Memory B cell (primary cell): ENCODE measurements around the gene ZBTB37.
"Not testable (repeated sequence)": the region's sequence is repeated elsewhere in the genome, so short reads cannot be mapped to it uniquely, and the experiment has no call there.

ENCODE experiments used
- ATAC-seq: fragments of 150-1000 bp; cut with Tn5 transposase; 2 replicates; pipeline ENCODE4 v1.10.0; 2021; ENCODE audit warnings: low read depth, mild to moderate bottlenecking, moderate library complexity
- DNase-seq, 2 donors: peaks; one replicate each; pipeline ENCODE4 v3.0.0; 2022; ENCODE audit warnings: low spot score in 2 of 2
- H3K27ac Mint-ChIP-seq: one replicate; pipeline ENCODE4 v1.8.0; 2022; ENCODE audit warnings: mild to moderate bottlenecking, moderate library complexity, mixed read lengths
- H3K27me3 Mint-ChIP-seq: one replicate; pipeline ENCODE4 v1.8.0; 2022; ENCODE audit warnings: mixed read lengths
- H3K36me3 Mint-ChIP-seq: one replicate; pipeline ENCODE4 v1.8.0; 2022; ENCODE audit warnings: mild to moderate bottlenecking, mixed read lengths
- H3K4me1 Mint-ChIP-seq: one replicate; pipeline ENCODE4 v1.8.0; 2022; ENCODE audit warnings: mixed read lengths
- H3K4me3 Mint-ChIP-seq: one replicate; pipeline ENCODE4 v1.8.0; 2022; ENCODE audit warnings: mild to moderate bottlenecking, moderate library complexity, mixed read lengths
- H3K9me3 Mint-ChIP-seq: one replicate; pipeline ENCODE4 v1.8.0; 2022; ENCODE audit warnings: mixed read lengths

The ZBTB37 gene, protein sequence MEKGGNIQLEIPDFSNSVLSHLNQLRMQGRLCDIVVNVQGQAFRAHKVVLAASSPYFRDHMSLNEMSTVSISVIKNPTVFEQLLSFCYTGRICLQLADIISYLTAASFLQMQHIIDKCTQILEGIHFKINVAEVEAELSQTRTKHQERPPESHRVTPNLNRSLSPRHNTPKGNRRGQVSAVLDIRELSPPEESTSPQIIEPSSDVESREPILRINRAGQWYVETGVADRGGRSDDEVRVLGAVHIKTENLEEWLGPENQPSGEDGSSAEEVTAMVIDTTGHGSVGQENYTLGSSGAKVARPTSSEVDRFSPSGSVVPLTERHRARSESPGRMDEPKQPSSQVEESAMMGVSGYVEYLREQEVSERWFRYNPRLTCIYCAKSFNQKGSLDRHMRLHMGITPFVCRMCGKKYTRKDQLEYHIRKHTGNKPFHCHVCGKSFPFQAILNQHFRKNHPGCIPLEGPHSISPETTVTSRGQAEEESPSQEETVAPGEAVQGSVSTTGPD

GRCh38 chr1:173868266-173869020 is at the start of gene ZBTB37:
Gene ZBTB37 (plus strand): TSS chr1:173868380. CDS start chr1:173870226, 1,846 bp downstream.
- Mint-ChIP-seq H3K27me3 (no peaks in the 10 kb centered on the region), H3K27ac (peak within 1 kb of the TSS; percentile 92), H3K4me3 (peak within 1 kb of the TSS; percentile 93), H3K36me3 (peaks cover 41% of the 10 kb centered on the region), H3K9me3 (no peaks in the 10 kb centered on the region), H3K4me1 (peaks cover 47% of the 10 kb centered on the region)
- peak; percentile 75 for DNase-seq
- ATAC-seq, result peak; percentile 52

DNA sequence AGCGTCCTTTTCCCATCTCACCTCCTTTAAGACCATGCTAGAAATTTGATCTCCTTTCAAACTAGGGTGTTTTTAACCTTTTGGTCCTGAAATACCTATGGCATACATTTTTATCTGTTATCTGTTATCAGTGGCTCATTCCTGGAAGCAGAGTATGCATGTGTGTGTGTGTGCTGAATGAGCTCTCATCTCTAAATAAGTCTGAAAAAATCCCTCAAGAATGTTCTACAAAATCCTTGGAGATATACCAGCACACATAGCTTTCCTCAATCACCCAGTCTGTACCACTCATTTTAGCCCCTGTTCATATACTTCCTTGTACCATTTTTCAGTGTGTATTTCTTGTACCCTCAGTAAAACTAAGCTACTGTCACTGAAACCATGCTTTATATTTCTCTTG is 49.7 kb upstream of the ZBTB37 start:
- peaks cover 21% of the 10 kb centered on the region for H3K4me1 Mint-ChIP-seq
- peak overlapping the region; percentile 51 for H3K27ac Mint-ChIP-seq
- H3K27me3 Mint-ChIP-seq, result no peaks in the 10 kb centered on the region
- H3K4me3 Mint-ChIP-seq, result no peak overlapping the region
- no peak for DNase-seq
- H3K36me3 Mint-ChIP-seq, result peaks cover 12% of the 10 kb centered on the region
- no peaks in the 10 kb centered on the region for H3K9me3 Mint-ChIP-seq
- no peak for ATAC-seq

GRCh38 chr1:173821680-173822079 is 46.5 kb upstream of the ZBTB37 start:
- no peaks in the 10 kb centered on the region for H3K9me3 Mint-ChIP-seq
- no peak for DNase-seq
- peaks cover 18% of the 10 kb centered on the region for H3K4me1 Mint-ChIP-seq
- H3K36me3 Mint-ChIP-seq, result peaks cover 7% of the 10 kb centered on the region
- H3K4me3 Mint-ChIP-seq, result peak overlapping the region; percentile 11
- ATAC-seq, result no peak
- H3K27ac Mint-ChIP-seq, result no peak overlapping the region
- H3K27me3 Mint-ChIP-seq, result no peaks in the 10 kb centered on the region

DNA sequence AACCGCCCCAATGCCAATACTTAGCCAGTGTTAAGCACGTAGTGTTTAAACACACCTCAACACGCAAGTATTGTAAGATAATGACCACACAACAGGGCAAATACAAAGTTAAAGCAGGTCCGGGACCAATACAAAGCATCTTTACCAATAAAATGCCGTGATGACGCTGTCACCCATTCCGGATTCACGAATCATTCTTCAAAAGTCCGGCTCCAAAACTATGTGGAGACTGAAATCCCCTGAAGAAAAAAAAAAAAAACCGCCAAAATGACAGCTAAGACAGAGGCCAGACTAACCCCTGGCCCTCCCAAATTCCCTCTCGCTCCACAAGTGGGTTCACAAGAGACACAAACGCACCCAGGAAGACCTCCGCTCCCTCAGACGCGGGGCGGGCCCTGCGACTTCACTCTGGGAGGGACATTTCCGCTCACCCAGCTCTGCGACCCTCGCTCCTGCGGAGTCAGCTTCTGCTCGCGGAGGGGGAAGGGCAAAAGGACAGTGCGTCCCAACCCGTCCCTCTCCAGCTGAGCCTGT is 44.3 kb upstream of the ZBTB37 start:
- DNase-seq (no peak), ATAC-seq (no peak)
- Mint-ChIP-seq H3K4me3 (peak overlapping the region; percentile 96), H3K9me3 (no peaks in the 10 kb centered on the region), H3K4me1 (peaks cover 14% of the 10 kb centered on the region), H3K27ac (peak overlapping the region; percentile 95), H3K36me3 (no peaks in the 10 kb centered on the region), H3K27me3 (no peaks in the 10 kb centered on the region)

DNA sequence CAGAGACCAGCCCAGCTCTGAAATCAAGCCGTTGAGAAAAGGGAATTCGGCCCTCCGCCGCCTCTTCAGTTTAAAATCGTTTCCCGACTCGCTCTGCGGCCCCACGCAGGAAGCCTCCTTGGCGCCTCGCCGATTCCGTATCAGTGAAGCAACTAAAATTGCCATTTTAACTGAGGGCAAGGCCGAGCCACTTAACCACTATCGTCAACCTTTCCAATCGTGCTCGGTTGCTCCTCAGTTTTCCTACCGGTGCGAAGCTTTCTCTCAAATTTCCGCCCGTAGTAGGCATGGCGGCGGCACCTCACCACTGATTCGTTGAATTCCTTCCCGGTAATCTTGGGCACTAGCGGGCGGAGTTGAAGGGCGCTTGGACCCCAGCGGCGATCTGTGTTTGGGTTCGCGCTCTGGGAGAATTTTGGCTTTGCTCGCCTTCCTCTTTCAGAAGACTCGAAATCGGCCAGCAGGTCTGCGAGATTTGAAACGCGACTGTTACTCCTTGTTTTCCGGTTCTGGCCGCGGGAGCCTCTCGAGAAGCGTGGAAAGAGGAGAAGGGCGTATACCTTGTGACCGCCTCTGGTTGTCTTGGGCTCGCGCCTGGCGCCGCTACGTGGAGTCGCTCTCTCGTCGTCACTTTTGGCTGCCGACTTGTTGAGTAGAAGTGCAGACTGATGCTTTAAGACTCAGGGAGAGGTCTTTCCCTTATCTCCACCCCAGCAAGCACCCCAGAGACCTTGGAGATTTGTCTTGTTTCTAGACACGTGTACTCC is 43.7 kb upstream of the ZBTB37 start, which contains the start of the genes CENPL and DARS2:
Gene CENPL, minus strand, starts transcription at position 569 of the 767 bp plus-strand sequence. CDS start 13,584 bp downstream, outside the sequence.
Gene DARS2, plus strand, starts transcription at position 359 of the 767 bp plus-strand sequence. CDS start 557 bp downstream, outside the sequence.
- peak; percentile 74 to 80 for DNase-seq
- peaks cover 14% of the 10 kb centered on the region for H3K4me1 Mint-ChIP-seq
- peaks cover 3% of the 10 kb centered on the region for H3K36me3 Mint-ChIP-seq
- ATAC-seq, result peak; percentile 85
- H3K4me3 Mint-ChIP-seq, result peak within 1 kb of the TSS; percentile 96
- H3K27me3 Mint-ChIP-seq, result no peaks in the 10 kb centered on the region
- no peaks in the 10 kb centered on the region for H3K9me3 Mint-ChIP-seq
- peak within 1 kb of the TSS; percentile 95 for H3K27ac Mint-ChIP-seq

- DNase-seq, result no peak
- ATAC-seq, result no peak
- H3K4me3 Mint-ChIP-seq, result no peak overlapping the region
- H3K36me3 Mint-ChIP-seq, result peaks cover 7% of the 10 kb centered on the region
- H3K4me1 Mint-ChIP-seq, result peaks cover 14% of the 10 kb centered on the region
- H3K9me3 Mint-ChIP-seq, result no peaks in the 10 kb centered on the region
- no peak overlapping the region for H3K27ac Mint-ChIP-seq
- H3K27me3 Mint-ChIP-seq, result no peaks in the 10 kb centered on the region
Measured at GRCh38 chr1:173827611-173828010, 40.6 kb upstream of the ZBTB37 start.

- Mint-ChIP-seq H3K36me3 (peaks cover 18% of the 10 kb centered on the region), H3K27ac (no peak overlapping the region), H3K4me1 (no peaks in the 10 kb centered on the region)
Measured at GRCh38 chr1:173832748-173833147, 35.4 kb upstream of the ZBTB37 start.

GRCh38 chr1:173852105-173852504 is 16.1 kb upstream of the ZBTB37 start:
- Mint-ChIP-seq H3K27ac (no peak overlapping the region), H3K4me1 (no peaks in the 10 kb centered on the region), H3K4me3 (no peak overlapping the region), H3K36me3 (peaks cover 21% of the 10 kb centered on the region), H3K27me3 (no peaks in the 10 kb centered on the region), H3K9me3 (no peaks in the 10 kb centered on the region)
- DNase-seq (no peak), ATAC-seq (no peak)

More at GRCh38 chr1:173832748-173833147, 35.4 kb upstream of the ZBTB37 start:
- DNase-seq (no peak), ATAC-seq (no peak)
- no peak overlapping the region for H3K4me3 Mint-ChIP-seq
- no peaks in the 10 kb centered on the region for H3K9me3 Mint-ChIP-seq
- H3K27me3 Mint-ChIP-seq, result no peaks in the 10 kb centered on the region

DNA sequence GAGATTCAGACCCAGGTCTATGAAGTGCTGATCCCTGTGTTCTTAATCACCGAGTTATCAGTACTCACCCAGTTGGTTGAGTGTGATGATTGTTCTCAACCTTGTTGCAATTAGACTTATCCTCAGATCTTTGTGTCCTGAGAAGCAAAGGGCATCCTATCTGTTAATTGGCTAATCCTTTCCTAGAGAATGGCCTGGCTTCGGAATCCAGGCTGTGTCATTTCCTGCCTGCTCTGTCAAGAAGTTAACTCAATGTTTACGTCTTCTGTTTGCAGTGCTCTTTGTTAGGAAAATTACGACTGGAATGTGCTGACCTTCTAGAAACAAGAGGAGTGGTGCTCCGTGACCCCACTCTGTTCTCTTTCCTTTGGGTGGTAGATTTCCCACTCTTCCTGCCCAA is 15.1 kb upstream of the ZBTB37 start:
- no peak for DNase-seq
- Mint-ChIP-seq H3K36me3 (peaks cover 20% of the 10 kb centered on the region), H3K27ac (no peak overlapping the region)

DNA sequence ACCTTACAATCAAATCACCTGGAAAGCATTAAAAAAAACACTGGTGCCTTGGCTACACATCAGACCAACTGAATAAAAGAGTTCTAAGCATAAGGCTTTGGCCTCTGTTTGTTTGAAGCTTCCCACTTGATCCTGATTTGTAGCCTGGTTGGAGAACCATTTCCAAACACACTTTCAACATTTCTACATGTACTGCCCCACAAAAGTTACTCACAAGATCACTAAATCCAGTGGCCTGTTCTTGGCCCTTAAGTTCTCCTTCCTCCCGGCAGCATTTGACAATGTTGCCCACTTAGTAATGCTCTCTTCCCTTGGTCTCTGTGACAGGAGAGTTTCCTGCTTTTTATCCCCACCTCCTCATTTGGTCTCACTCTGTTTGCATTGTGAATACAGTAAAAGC is 12.2 kb upstream of the ZBTB37 start:
- Mint-ChIP-seq H3K4me3 (no peak overlapping the region), H3K27me3 (no peaks in the 10 kb centered on the region), H3K27ac (peak overlapping the region; percentile 4), H3K9me3 (no peaks in the 10 kb centered on the region), H3K4me1 (no peaks in the 10 kb centered on the region), H3K36me3 (peaks cover 17% of the 10 kb centered on the region)
- DNase-seq, result no peak
- no peak for ATAC-seq

More for the DNA sequence above, 15.1 kb upstream of the ZBTB37 start:
- no peaks in the 10 kb centered on the region for H3K4me1 Mint-ChIP-seq
- no peaks in the 10 kb centered on the region for H3K9me3 Mint-ChIP-seq
- no peak for ATAC-seq
- no peaks in the 10 kb centered on the region for H3K27me3 Mint-ChIP-seq
- H3K4me3 Mint-ChIP-seq, result no peak overlapping the region

GRCh38 chr1:173856903-173857302 is 11.3 kb upstream of the ZBTB37 start:
- ATAC-seq, result no peak
- no peak for DNase-seq
- H3K9me3 Mint-ChIP-seq, result no peaks in the 10 kb centered on the region
- H3K27ac Mint-ChIP-seq, result no peak overlapping the region
- no peaks in the 10 kb centered on the region for H3K4me1 Mint-ChIP-seq
- H3K4me3 Mint-ChIP-seq, result no peak overlapping the region
- H3K27me3 Mint-ChIP-seq, result no peaks in the 10 kb centered on the region
- H3K36me3 Mint-ChIP-seq, result peaks cover 16% of the 10 kb centered on the region

GRCh38 chr1:173857363-173857917 is 10.7 kb upstream of the ZBTB37 start:
- no peaks in the 10 kb centered on the region for H3K27me3 Mint-ChIP-seq
- H3K4me1 Mint-ChIP-seq, result no peaks in the 10 kb centered on the region
- H3K27ac Mint-ChIP-seq, result no peak overlapping the region
- no peak overlapping the region for H3K4me3 Mint-ChIP-seq
- ATAC-seq (no peak), DNase-seq (no peak)
- H3K9me3 Mint-ChIP-seq, result no peaks in the 10 kb centered on the region
- H3K36me3 Mint-ChIP-seq, result peaks cover 17% of the 10 kb centered on the region

DNA sequence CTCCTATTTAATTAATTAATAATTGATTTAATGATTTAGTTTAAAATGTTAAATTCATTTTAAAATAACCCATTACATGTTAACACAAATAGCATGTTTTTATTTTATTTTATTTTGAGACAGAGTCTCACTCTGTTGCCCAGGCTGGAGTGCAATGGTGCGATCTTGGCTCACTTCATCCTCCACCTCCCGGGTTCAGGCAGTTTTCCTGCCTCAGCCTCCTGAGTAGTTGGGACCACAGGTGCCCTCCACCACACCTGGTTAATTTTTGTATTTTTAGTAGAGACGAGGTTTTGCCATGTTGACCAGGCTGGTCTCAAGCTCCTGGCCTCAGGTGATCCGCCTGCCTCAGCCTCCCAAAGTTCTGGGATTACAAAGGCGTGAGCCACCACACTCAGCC is 8.6 kb upstream of the ZBTB37 start:
- not testable (repeated sequence) for ATAC-seq, DNase-seq, H3K27me3 Mint-ChIP-seq, H3K4me1 Mint-ChIP-seq, H3K27ac Mint-ChIP-seq, H3K4me3 Mint-ChIP-seq, H3K9me3 Mint-ChIP-seq
- H3K36me3 Mint-ChIP-seq, result peaks cover 30% of the 10 kb centered on the region
